GM23338 (cell line): ENCODE results near the gene ATP5F1A. TPM values are rescaled to one million over a fixed set of nuclear protein-coding genes. Genes with fewer than 3 reads are reported as not detected.

Source experiments
- ATAC-seq: fragments of 200-7000 bp; cut with Tn5 transposase; 3 replicates; pipeline ENCODE4 v1.9.1; 2020
- DNase-seq: peaks from one replicate; pipeline ENCODE4 v3.0.0-alpha.2; 2015; ENCODE audit warnings: low spot score
- H2AFZ ChIP-seq: fragments of 200-600 bp; sonication (generic); 2 replicates; pipeline ENCODE4 v1.8.0; 2016; ENCODE audit warnings: antibody characterized with exemption, mild to moderate bottlenecking, moderate library complexity
- H3F3A ChIP-seq: fragments of 200-600 bp; sonication (generic); replicated peaks from 2 replicates; pipeline ENCODE4 v1.8.0; 2017; ENCODE audit warnings: antibody characterized with exemption, mixed run types, low read depth
- H3K27ac ChIP-seq: fragments of 200-600 bp; sonication (generic); 2 replicates; pipeline ENCODE4 v1.6.1; 2016; ENCODE audit warnings: low read depth
- H3K27me3 ChIP-seq: fragments of 200-600 bp; sonication (generic); 2 replicates; pipeline ENCODE4 v1.8.0; 2016; ENCODE audit warnings: mild to moderate bottlenecking, mixed run types, moderate library complexity; ENCODE audit not compliant: insufficient read depth
- H3K36me3 ChIP-seq: fragments of 200-600 bp; sonication (generic); 2 replicates; pipeline ENCODE4 v1.8.0; 2016; ENCODE audit warnings: mild to moderate bottlenecking; ENCODE audit not compliant: insufficient read depth
- H3K4me1 ChIP-seq: fragments of 200-600 bp; sonication (generic); 2 replicates; pipeline ENCODE4 v1.8.0; 2016; ENCODE audit warnings: mild to moderate bottlenecking, moderate library complexity; ENCODE audit not compliant: insufficient read depth
- H3K4me2 ChIP-seq: fragments of 200-600 bp; sonication (generic); 2 replicates; pipeline ENCODE4 v1.7.1; 2017; ENCODE audit warnings: mixed run types
- H3K4me3 ChIP-seq: fragments of 200-600 bp; sonication (generic); 2 replicates; pipeline ENCODE4 v1.6.1; 2016; ENCODE audit warnings: mixed run types
- H3K79me2 ChIP-seq: fragments of 200-600 bp; sonication (generic); replicated peaks from 2 replicates; pipeline ENCODE4 v1.8.0; 2017; ENCODE audit warnings: mild to moderate bottlenecking; ENCODE audit not compliant: insufficient read depth
- H3K9me2 ChIP-seq: fragments of 200-600 bp; sonication (generic); 2 replicates; pipeline ENCODE4 v1.8.0; 2017; ENCODE audit not compliant: insufficient read depth
- H4K20me1 ChIP-seq: fragments of 200-600 bp; sonication (generic); replicated peaks from 2 replicates; pipeline ENCODE4 v1.8.0; 2017; ENCODE audit warnings: mild to moderate bottlenecking; ENCODE audit not compliant: insufficient read depth
- H3K27ac Mint-ChIP-seq: 2 replicates; pipeline ENCODE4 v1.8.0; 2020; ENCODE audit warnings: inconsistent platforms, mild to moderate bottlenecking, moderate library complexity, mixed read lengths
- H3K27me3 Mint-ChIP-seq: 3 replicates; pipeline ENCODE4 v1.8.0; 2022; ENCODE audit warnings: low read depth, mild to moderate bottlenecking, moderate library complexity, mixed read lengths, inconsistent platforms; ENCODE audit not compliant: insufficient read depth, poor library complexity
- H3K36me3 Mint-ChIP-seq: 3 replicates; pipeline ENCODE4 v1.8.0; 2021; ENCODE audit warnings: low read depth, mild to moderate bottlenecking, inconsistent platforms, moderate library complexity, mixed read lengths
- H3K4me1 Mint-ChIP-seq: 3 replicates; pipeline ENCODE4 v1.8.0; 2020; ENCODE audit warnings: mild to moderate bottlenecking, inconsistent platforms, mixed read lengths
- H3K4me3 Mint-ChIP-seq: 3 replicates; pipeline ENCODE4 v1.8.0; 2021; ENCODE audit warnings: moderate library complexity, mild to moderate bottlenecking, inconsistent platforms, mixed read lengths
- H3K9me3 Mint-ChIP-seq: 3 replicates; pipeline ENCODE4 v1.8.0; 2020; ENCODE audit warnings: moderate library complexity, mild to moderate bottlenecking, inconsistent platforms, mixed read lengths
- CREB1 ChIP-seq: fragments of 250-450 bp; sonication (Bioruptor Pico); IDR thresholded peaks from 2 replicates; pipeline ENCODE4 v1.5.0; 2020; ENCODE audit warnings: low read depth, mild to moderate bottlenecking, moderate library complexity
- EZH2 ChIP-seq: fragments of 200-600 bp; sonication (generic); IDR thresholded peaks from one replicate; pipeline ENCODE4 v1.8.0; 2017; ENCODE audit warnings: antibody characterized with exemption, mild to moderate bottlenecking, low read depth; ENCODE audit not compliant: unreplicated experiment
- EZH2phosphoT487 ChIP-seq: fragments of 200-600 bp; sonication (generic); IDR thresholded peaks from one replicate; pipeline ENCODE4 v1.8.1; 2018; ENCODE audit warnings: antibody characterized with exemption; ENCODE audit not compliant: unreplicated experiment
- JUNB ChIP-seq: IDR thresholded peaks from one replicate; pipeline ENCODE4 v1.6.1; 2016; ENCODE audit warnings: antibody characterized with exemption; ENCODE audit not compliant: unreplicated experiment
- NANOG ChIP-seq: IDR thresholded peaks from 2 replicates; pipeline ENCODE4 v1.6.1; 2016; ENCODE audit warnings: antibody characterized with exemption, borderline replicate concordance
- POLR2AphosphoS5 ChIP-seq: IDR thresholded peaks from 2 replicates; pipeline ENCODE4 v1.6.1; 2016; ENCODE audit warnings: antibody characterized with exemption, low read depth
- STAT1 ChIP-seq: IDR thresholded peaks from one replicate; pipeline ENCODE4 v1.6.1; 2016; ENCODE audit warnings: antibody characterized with exemption; ENCODE audit not compliant: unreplicated experiment
- ZNF114 ChIP-seq: fragments of 250-450 bp; sonication (Bioruptor Pico); IDR thresholded peaks from 2 replicates; pipeline ENCODE4 v1.5.0; 2020; ENCODE audit warnings: mild to moderate bottlenecking, moderate library complexity
- ZNF331 ChIP-seq: fragments of 250-450 bp; sonication (Bioruptor Pico); IDR thresholded peaks from 2 replicates; pipeline ENCODE4 v1.5.0; 2020; ENCODE audit warnings: low read depth, mild to moderate bottlenecking, moderate library complexity
- polyA plus RNA-seq: library from polyadenylated mRNA; unstranded; fragments of >200 nt; fragmentation: Nextera tagmentation; extraction: Ambion mirVana; gene quantifications from 2 replicates; pipeline ENCODE4 v1.2.1, GENCODE V29; 2016
- total RNA-seq: library from RNA; depleted of rRNA; stranded (reverse); fragments of >200 nt; shearing (Covaris generic); gene quantifications from 2 replicates; pipeline ENCODE4 v1.2.3, GENCODE V29; 2014
- TF ChIP-seq, protein P1 (sequence below): IDR thresholded peaks from 2 replicates; pipeline ENCODE4 v1.6.1; 2016; ENCODE audit warnings: antibody characterized with exemption
- TF ChIP-seq, protein P2 (sequence below): fragments of 250-450 bp; sonication (Bioruptor Pico); IDR thresholded peaks from 2 replicates; pipeline ENCODE4 v1.5.0; 2020; ENCODE audit warnings: mild to moderate bottlenecking, moderate library complexity
- TF ChIP-seq, protein P3 (sequence below): IDR thresholded peaks from one replicate; pipeline ENCODE4 v1.6.1; 2018; ENCODE audit warnings: antibody characterized with exemption; ENCODE audit not compliant: unreplicated experiment
- TF ChIP-seq, protein P4 (sequence below), 2 experiments: fragments of 200-600 bp in 1 of 2; sonication (generic) in 1 of 2; conservative IDR thresholded peaks; 2 replicates each; pipeline versions ENCODE4 v1.5.1 to v1.6.1; 2016 to 2017; ENCODE audit warnings: antibody characterized with exemption in 2 of 2, low read depth in 2 of 2, mild to moderate bottlenecking in 2 of 2, moderate library complexity in 1 of 2

The ATP5F1A gene
- total and polyA plus RNA-seq, 2 experiments from 2014 or later: 353 to 822 TPM

DNA sequence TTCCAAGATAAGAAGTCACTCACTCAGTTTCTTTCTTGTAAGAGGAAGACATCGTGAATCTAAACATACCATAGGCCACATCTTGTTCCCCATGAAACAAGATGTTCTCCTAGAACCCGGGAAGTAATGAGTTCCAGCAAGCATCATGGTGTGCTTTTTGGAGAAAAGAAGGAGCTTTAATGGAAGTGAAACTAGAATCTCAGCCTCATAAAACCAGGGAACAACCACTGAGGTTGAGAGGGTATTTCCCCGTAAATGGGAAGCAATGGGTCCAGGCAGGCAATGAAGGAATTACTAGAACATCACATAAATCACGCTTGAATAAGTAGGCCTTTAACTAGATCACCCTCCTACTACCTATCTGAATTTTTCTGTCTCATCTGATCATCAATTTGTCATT lies 66.4 kb downstream of the ATP5F1A start:
- Histone ChIP-seq H3K9me2 (no peaks in the 10 kb centered on the region; the same call in 1 of the 2 replicates), H3K4me1 (peaks cover 4% of the 10 kb centered on the region; the same call in 1 of the 2 replicates), H3K79me2 (no peaks in the 10 kb centered on the region), H3K27me3 (peaks cover 44% of the 10 kb centered on the region), H2AFZ (no peak overlapping the region), H3K4me2 (no peak overlapping the region), H3K4me3 (no peak overlapping the region), H3K27ac (no peak overlapping the region), H4K20me1 (0 out of 2 replicates have a peak, but pooled peaks cover 3% of the 10 kb centered on the region), H3F3A (0 out of 2 replicates have a peak, but pooled peaks cover 6% of the 10 kb centered on the region), H3K36me3 (no peaks in the 10 kb centered on the region)
- Mint-ChIP-seq H3K27me3 (peaks cover 26% of the 10 kb centered on the region), H3K4me1 (peaks cover 3% of the 10 kb centered on the region; the same call in 2 of the 3 replicates), H3K4me3 (no peak overlapping the region), H3K9me3 (peaks cover 12% of the 10 kb centered on the region; the same call in 2 of the 3 replicates), H3K27ac (no peak overlapping the region), H3K36me3 (peaks cover 4% of the 10 kb centered on the region; the same call in 2 of the 3 replicates)
- DNase-seq (no peak), ATAC-seq (no peak)
- TF ChIP-seq POLR2AphosphoS5 (no peak), ZNF114 (CRISPR knock-in tag) (no peak), EZH2 (no peak), STAT1 (no peak), NANOG (no peak), CREB1 (no peak), ZNF331 (CRISPR knock-in tag) (no peak), JUNB (no peak), EZH2phosphoT487 (no peak)
- TF ChIP-seq, protein P1, sequence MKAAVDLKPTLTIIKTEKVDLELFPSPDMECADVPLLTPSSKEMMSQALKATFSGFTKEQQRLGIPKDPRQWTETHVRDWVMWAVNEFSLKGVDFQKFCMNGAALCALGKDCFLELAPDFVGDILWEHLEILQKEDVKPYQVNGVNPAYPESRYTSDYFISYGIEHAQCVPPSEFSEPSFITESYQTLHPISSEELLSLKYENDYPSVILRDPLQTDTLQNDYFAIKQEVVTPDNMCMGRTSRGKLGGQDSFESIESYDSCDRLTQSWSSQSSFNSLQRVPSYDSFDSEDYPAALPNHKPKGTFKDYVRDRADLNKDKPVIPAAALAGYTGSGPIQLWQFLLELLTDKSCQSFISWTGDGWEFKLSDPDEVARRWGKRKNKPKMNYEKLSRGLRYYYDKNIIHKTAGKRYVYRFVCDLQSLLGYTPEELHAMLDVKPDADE: no peak
- TF ChIP-seq, protein P2, sequence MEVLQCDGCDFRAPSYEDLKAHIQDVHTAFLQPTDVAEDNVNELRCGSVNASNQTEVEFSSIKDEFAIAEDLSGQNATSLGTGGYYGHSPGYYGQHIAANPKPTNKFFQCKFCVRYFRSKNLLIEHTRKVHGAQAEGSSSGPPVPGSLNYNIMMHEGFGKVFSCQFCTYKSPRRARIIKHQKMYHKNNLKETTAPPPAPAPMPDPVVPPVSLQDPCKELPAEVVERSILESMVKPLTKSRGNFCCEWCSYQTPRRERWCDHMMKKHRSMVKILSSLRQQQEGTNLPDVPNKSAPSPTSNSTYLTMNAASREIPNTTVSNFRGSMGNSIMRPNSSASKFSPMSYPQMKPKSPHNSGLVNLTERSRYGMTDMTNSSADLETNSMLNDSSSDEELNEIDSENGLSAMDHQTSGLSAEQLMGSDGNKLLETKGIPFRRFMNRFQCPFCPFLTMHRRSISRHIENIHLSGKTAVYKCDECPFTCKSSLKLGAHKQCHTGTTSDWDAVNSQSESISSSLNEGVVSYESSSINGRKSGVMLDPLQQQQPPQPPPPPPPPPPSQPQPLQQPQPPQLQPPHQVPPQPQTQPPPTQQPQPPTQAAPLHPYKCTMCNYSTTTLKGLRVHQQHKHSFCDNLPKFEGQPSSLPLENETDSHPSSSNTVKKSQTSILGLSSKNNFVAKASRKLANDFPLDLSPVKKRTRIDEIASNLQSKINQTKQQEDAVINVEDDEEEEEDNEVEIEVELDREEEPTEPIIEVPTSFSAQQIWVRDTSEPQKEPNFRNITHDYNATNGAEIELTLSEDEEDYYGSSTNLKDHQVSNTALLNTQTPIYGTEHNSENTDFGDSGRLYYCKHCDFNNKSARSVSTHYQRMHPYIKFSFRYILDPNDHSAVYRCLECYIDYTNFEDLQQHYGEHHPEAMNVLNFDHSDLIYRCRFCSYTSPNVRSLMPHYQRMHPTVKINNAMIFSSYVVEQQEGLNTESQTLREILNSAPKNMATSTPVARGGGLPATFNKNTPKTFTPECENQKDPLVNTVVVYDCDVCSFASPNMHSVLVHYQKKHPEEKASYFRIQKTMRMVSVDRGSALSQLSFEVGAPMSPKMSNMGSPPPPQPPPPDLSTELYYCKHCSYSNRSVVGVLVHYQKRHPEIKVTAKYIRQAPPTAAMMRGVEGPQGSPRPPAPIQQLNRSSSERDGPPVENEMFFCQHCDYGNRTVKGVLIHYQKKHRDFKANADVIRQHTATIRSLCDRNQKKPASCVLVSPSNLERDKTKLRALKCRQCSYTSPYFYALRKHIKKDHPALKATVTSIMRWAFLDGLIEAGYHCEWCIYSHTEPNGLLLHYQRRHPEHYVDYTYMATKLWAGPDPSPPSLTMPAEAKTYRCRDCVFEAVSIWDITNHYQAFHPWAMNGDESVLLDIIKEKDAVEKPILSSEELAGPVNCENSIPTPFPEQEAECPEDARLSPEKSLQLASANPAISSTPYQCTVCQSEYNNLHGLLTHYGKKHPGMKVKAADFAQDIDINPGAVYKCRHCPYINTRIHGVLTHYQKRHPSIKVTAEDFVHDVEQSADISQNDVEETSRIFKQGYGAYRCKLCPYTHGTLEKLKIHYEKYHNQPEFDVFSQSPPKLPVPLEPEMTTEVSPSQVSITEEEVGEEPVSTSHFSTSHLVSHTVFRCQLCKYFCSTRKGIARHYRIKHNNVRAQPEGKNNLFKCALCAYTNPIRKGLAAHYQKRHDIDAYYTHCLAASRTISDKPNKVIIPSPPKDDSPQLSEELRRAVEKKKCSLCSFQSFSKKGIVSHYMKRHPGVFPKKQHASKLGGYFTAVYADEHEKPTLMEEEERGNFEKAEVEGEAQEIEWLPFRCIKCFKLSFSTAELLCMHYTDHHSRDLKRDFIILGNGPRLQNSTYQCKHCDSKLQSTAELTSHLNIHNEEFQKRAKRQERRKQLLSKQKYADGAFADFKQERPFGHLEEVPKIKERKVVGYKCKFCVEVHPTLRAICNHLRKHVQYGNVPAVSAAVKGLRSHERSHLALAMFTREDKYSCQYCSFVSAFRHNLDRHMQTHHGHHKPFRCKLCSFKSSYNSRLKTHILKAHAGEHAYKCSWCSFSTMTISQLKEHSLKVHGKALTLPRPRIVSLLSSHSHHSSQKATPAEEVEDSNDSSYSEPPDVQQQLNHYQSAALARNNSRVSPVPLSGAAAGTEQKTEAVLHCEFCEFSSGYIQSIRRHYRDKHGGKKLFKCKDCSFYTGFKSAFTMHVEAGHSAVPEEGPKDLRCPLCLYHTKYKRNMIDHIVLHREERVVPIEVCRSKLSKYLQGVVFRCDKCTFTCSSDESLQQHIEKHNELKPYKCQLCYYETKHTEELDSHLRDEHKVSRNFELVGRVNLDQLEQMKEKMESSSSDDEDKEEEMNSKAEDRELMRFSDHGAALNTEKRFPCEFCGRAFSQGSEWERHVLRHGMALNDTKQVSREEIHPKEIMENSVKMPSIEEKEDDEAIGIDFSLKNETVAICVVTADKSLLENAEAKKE: no peak
- TF ChIP-seq, protein P3, sequence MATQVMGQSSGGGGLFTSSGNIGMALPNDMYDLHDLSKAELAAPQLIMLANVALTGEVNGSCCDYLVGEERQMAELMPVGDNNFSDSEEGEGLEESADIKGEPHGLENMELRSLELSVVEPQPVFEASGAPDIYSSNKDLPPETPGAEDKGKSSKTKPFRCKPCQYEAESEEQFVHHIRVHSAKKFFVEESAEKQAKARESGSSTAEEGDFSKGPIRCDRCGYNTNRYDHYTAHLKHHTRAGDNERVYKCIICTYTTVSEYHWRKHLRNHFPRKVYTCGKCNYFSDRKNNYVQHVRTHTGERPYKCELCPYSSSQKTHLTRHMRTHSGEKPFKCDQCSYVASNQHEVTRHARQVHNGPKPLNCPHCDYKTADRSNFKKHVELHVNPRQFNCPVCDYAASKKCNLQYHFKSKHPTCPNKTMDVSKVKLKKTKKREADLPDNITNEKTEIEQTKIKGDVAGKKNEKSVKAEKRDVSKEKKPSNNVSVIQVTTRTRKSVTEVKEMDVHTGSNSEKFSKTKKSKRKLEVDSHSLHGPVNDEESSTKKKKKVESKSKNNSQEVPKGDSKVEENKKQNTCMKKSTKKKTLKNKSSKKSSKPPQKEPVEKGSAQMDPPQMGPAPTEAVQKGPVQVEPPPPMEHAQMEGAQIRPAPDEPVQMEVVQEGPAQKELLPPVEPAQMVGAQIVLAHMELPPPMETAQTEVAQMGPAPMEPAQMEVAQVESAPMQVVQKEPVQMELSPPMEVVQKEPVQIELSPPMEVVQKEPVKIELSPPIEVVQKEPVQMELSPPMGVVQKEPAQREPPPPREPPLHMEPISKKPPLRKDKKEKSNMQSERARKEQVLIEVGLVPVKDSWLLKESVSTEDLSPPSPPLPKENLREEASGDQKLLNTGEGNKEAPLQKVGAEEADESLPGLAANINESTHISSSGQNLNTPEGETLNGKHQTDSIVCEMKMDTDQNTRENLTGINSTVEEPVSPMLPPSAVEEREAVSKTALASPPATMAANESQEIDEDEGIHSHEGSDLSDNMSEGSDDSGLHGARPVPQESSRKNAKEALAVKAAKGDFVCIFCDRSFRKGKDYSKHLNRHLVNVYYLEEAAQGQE: no peak
- TF ChIP-seq, protein P4, sequence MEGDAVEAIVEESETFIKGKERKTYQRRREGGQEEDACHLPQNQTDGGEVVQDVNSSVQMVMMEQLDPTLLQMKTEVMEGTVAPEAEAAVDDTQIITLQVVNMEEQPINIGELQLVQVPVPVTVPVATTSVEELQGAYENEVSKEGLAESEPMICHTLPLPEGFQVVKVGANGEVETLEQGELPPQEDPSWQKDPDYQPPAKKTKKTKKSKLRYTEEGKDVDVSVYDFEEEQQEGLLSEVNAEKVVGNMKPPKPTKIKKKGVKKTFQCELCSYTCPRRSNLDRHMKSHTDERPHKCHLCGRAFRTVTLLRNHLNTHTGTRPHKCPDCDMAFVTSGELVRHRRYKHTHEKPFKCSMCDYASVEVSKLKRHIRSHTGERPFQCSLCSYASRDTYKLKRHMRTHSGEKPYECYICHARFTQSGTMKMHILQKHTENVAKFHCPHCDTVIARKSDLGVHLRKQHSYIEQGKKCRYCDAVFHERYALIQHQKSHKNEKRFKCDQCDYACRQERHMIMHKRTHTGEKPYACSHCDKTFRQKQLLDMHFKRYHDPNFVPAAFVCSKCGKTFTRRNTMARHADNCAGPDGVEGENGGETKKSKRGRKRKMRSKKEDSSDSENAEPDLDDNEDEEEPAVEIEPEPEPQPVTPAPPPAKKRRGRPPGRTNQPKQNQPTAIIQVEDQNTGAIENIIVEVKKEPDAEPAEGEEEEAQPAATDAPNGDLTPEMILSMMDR (conservative IDR thresholded peaks at IDR 0.05; ENCODE audit: low read depth in 2 of 2): no peak
